ENCODE data around the gene HBS1L.

Gene HBS1L

DNA sequence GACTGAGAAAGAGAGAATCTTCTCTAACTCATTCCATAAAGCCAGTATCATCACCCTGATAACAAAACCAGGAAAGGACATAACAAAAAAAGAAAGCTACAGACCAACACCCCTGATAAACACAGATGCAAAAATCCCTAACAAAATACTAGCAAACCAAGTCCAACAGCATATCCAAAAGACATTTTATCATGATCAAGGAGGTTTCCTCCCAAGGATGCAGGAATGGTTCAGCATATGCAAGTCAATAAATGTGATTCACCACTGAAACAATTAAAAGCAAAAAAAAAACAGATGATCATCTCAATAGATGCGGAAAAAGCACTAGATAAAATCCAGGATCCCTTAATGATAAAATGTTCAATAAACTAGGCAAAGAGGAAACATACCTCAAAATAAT is 80.3 kb downstream of the HBS1L start:
- ChIA-PET POLR2A (ENCODE audit: low non-redundant PET) (no interaction called here), CTCF (interaction anchor here (0.6 kb wide), 1 partner anchor 355 kb away, joined by 5 read pairs; no protein-coding TSS in a partner anchor)
- no peak overlapping the region for H3K27ac ChIP-seq
- TF ChIP-seq, protein P1, sequence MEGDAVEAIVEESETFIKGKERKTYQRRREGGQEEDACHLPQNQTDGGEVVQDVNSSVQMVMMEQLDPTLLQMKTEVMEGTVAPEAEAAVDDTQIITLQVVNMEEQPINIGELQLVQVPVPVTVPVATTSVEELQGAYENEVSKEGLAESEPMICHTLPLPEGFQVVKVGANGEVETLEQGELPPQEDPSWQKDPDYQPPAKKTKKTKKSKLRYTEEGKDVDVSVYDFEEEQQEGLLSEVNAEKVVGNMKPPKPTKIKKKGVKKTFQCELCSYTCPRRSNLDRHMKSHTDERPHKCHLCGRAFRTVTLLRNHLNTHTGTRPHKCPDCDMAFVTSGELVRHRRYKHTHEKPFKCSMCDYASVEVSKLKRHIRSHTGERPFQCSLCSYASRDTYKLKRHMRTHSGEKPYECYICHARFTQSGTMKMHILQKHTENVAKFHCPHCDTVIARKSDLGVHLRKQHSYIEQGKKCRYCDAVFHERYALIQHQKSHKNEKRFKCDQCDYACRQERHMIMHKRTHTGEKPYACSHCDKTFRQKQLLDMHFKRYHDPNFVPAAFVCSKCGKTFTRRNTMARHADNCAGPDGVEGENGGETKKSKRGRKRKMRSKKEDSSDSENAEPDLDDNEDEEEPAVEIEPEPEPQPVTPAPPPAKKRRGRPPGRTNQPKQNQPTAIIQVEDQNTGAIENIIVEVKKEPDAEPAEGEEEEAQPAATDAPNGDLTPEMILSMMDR (conservative IDR thresholded peaks at IDR 0.05; ENCODE audit: low read depth), result no peak
- no peak for DNase-seq (ENCODE audit: low spot score)

DNA sequence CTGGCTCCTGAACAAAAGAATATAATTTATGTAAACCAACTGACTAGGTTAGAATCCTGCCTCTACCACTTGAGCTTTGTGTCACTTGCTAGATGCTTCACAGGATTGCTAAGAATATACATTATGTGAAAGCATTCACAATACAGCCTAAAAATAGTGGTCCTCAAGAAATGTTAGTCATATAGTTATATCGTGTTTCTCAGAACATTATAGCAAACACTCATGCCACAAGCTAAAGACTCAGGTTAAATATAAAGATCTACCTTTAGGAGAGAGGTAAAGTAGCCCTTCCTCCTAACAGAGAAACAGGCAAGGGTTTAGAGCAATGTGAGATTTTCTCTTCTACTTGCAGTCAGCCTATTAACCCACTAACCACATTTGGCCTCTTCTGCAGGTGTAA is 86.9 kb downstream of the HBS1L start:
- ChIA-PET CTCF (no interaction called here), POLR2A (ENCODE audit: low non-redundant PET) (no interaction called here)
- no peak for DNase-seq (ENCODE audit: low spot score)
- H3K27ac ChIP-seq, result no peak overlapping the region
- TF ChIP-seq, protein P1 (conservative IDR thresholded peaks at IDR 0.05; ENCODE audit: low read depth), result no peak

DNA sequence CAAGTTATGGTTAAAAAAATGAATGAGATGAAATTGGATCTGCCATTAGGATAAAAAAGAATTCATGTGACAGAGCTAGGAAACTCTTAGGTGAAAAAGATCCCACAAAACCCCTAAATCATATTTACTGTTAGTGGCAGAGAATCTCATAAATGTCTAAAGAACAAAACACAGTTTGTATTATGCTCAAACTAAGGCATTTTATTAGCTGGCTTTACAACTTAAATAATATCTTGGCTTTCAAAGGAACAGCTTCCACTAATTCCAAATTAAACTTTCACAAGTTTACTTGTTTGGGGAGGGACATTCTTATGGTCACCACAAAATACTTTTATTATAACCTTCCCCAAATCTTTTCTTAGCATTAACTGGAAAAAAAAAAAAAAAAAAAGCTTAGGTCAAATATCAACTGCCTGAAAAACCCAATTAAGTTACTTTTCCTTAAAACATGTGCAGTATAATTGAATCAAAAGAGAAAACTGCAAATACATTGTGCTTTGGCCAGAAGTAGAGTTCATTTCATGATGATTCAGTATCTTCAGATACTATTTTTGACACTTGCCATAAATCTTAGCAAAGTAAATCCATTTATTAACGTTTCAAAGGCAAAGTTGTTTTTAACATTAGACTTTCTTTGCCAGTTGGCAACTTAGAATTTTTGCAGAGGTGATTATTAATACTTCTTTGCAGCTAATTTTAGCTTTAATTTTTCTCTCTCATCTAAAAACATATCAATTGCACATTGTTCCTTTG is 90.0 kb downstream of the HBS1L start:
- DNase-seq (ENCODE audit: low spot score), result no peak
- H3K27ac ChIP-seq, result no peak overlapping the region
- POLR2A ChIA-PET (ENCODE audit: low non-redundant PET), result no interaction called here
- TF ChIP-seq, protein P1 (conservative IDR thresholded peaks at IDR 0.05; ENCODE audit: low read depth), result no peak
- CTCF ChIA-PET, result no interaction called here

DNA sequence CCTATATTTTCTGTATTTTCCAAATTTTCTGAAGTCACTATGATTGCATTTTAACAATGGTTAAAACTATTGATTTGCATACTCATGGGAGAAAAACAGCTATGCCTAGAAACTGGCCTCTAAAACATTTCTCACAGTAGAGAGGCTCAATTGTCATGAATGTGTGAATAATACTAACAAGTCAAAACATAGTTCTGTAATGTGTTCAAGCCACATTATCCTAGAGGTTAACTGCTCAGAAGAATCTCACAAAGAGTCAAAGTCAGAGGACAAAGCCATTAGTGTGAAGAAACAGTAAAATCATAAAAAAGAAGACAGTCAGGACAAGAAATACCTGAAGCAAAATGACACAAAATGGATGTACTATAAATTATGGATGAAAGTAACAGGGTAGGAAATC is 92.2 kb downstream of the HBS1L start:
- ChIA-PET CTCF (interaction anchor here (0.6 kb wide), 1 partner anchor 1038 kb away, joined by 3 read pairs; no protein-coding TSS in a partner anchor), POLR2A (ENCODE audit: low non-redundant PET) (no interaction called here)
- H3K27ac ChIP-seq, result no peak overlapping the region
- TF ChIP-seq, protein P1 (conservative IDR thresholded peaks at IDR 0.05; ENCODE audit: low read depth), result no peak
- DNase-seq (ENCODE audit: low spot score), result no peak

DNA sequence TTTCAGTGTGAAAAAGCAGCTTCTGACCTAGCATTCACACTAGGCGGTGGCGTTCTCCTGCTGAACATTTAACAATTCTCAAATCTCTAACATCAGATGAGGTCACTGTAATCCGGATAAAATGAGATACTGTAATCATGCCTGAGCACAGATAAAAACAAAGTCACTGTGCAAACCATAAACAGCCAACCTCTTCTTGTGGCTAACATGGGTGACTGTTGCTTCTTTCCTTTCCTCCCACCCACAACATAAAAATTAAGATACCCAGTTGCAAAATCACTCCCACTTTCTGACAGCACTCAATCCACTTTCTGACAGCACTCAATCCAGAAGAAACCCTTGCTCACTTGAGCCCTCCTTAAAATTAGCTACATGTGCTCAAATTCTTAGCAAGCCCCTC is 93.3 kb downstream of the HBS1L start:
- TF ChIP-seq, protein P1 (conservative IDR thresholded peaks at IDR 0.05; ENCODE audit: low read depth), result no peak
- H3K27ac ChIP-seq, result no peak overlapping the region
- ChIA-PET POLR2A (ENCODE audit: low non-redundant PET) (no interaction called here), CTCF (no interaction called here)
- no peak for DNase-seq (ENCODE audit: low spot score)

DNA sequence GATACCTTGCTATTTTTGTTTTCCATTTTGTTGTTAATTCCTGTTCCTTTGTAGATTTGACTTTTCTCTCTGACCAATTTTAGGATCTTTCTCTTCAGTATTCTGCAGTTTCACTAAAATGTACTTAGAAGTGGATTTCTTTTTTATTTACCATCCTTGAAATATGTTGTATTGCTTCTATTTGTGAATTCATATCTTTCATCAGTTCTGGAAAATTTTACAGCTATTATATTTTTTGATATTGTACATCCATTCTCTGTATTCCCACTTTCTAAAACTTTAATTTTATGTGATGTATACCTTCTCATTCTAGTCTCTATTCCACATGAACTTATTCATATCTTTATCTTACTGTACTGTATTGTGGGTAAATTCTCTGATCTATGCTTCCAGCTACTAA is 95.0 kb downstream of the HBS1L start:
- H3K27ac ChIP-seq, result no peak overlapping the region
- DNase-seq (ENCODE audit: low spot score), result no peak
- POLR2A ChIA-PET (ENCODE audit: low non-redundant PET), result no interaction called here
- TF ChIP-seq, protein P1 (conservative IDR thresholded peaks at IDR 0.05; ENCODE audit: low read depth), result no peak
- CTCF ChIA-PET, result interaction anchor here (0.7 kb wide), 1 partner anchor 293 kb away, joined by 3 read pairs; no protein-coding TSS in a partner anchor

All from RWPE1 (cell line).